Vagina (tissue), 2 donors: ENCODE measurements around the gene TCEANC.

ENCODE experiments used
- CTCF ChIP-seq, 3 experiments: fragments of 450-650 bp in 2 of 3; fragments of 200-600 bp in 1 of 3; sonication (generic) in 1 of 3; IDR thresholded peaks; one replicate each; pipeline ENCODE4 v1.5.1; 2017 to 2019; ENCODE audit warnings: antibody characterized with exemption in 3 of 3, mild to moderate bottlenecking in 2 of 3, moderate library complexity in 2 of 3
- POLR2A ChIP-seq, 2 donors: fragments of 450-650 bp; IDR thresholded peaks; one replicate each; pipeline ENCODE4 v1.6.1; 2017; ENCODE audit warnings: antibody characterized with exemption in 2 of 2, mild to moderate bottlenecking in 2 of 2, moderate library complexity in 2 of 2

GRCh38 chrX:13669246-13669737 is 16.4 kb downstream of the TCEANC start:
- TF ChIP-seq CTCF (IDR thresholded peaks at IDR 0.05) (no peak), POLR2A (IDR thresholded peaks at IDR 0.05) (no peak)
